K562 (cell line): ENCODE results near the gene TMEM151A. TPM values are rescaled to one million over a fixed set of nuclear protein-coding genes. Genes with fewer than 3 reads are reported as not detected.

Experiments used
- ATF1 ChIP-seq, 2 experiments: fragments of 450-650 bp in 1 of 2; IDR thresholded peaks; 2 replicates each; pipeline ENCODE4 v1.6.1; 2016; ENCODE audit warnings: missing compliant biosample characterization in 1 of 2, missing genetic modification characterization in 1 of 2
- CHD1 ChIP-seq: fragments of 200-600 bp; sonication (generic); IDR thresholded peaks from one replicate; pipeline ENCODE4 v1.6.1; 2012; ENCODE audit warnings: mild to moderate bottlenecking, moderate library complexity, low read length, inconsistent platforms
- CXXC5 ChIP-seq: fragments of 250-450 bp; sonication (Bioruptor Pico); IDR thresholded peaks from 2 replicates; pipeline ENCODE4 v1.8.0; 2022; ENCODE audit warnings: inconsistent platforms, mild to moderate bottlenecking, moderate library complexity
- ELF1 ChIP-seq: fragments of 200-800 bp; sonication (Bioruptor generic); IDR thresholded peaks from 2 replicates; pipeline ENCODE4 v1.6.1; 2016; ENCODE audit warnings: missing genetic modification characterization, missing compliant biosample characterization
- POU5F1 ChIP-seq: fragments of 150-350 bp; IDR thresholded peaks from 2 replicates; pipeline ENCODE4 v1.6.1; 2014; ENCODE audit warnings: borderline replicate concordance, low read length, low read depth, mild to moderate bottlenecking; ENCODE audit not compliant: partially characterized antibody
- PYGO2 ChIP-seq: fragments of 450-650 bp; IDR thresholded peaks from 2 replicates; pipeline ENCODE4 v1.6.1; 2016; ENCODE audit warnings: mild to moderate bottlenecking, missing genetic modification characterization, moderate library complexity, missing compliant biosample characterization
- RUNX1 ChIP-seq: sonication (generic); IDR thresholded peaks from 2 replicates; pipeline ENCODE4 v1.6.1; 2016; ENCODE audit warnings: antibody characterized with exemption, low read depth
- SMARCC2 ChIP-seq: fragments of 450-650 bp; IDR thresholded peaks from 2 replicates; pipeline ENCODE4 v1.6.1; 2017; ENCODE audit warnings: antibody characterized with exemption, moderate library complexity, mild to moderate bottlenecking, low read depth
- ZNF282 ChIP-seq: sonication (generic); formaldehyde crosslinking; IDR thresholded peaks from 2 replicates; pipeline ENCODE4 v1.8.1; 2023; ENCODE audit warnings: missing genetic modification reagents
- ZNF668 ChIP-seq: fragments of 250-450 bp; sonication (Bioruptor Pico); IDR thresholded peaks from 2 replicates; pipeline ENCODE4 v1.8.0; 2022; ENCODE audit warnings: mild to moderate bottlenecking, inconsistent platforms
- ZNF740 ChIP-seq, 3 experiments: fragments of 200-800 bp in 1 of 3; sonication (Bioruptor generic) in 1 of 3; sonication (generic) in 1 of 3; formaldehyde crosslinking in 1 of 3; IDR thresholded peaks; 2 replicates each; pipeline versions ENCODE4 v1.6.1 to v1.8.0; 2016 to 2022; ENCODE audit warnings: mild to moderate bottlenecking in 2 of 3, missing compliant biosample characterization in 2 of 3, missing genetic modification characterization in 2 of 3, missing genetic modification reagents in 1 of 3
- polyA plus RNA-seq, 8 experiments: library from polyadenylated mRNA; depleted of rRNA in 4 of 8; stranded (reverse) in 5 of 8; unstranded in 3 of 8; fragments of >200 nt; fragmentation: Nextera tagmentation in 2 of 8; fragmentation: Illumina TruSeq in 1 of 8; extraction: Ambion mirVana in 2 of 8; extraction: Trizol in 1 of 8; gene quantifications; 2 replicates each; pipeline versions ENCODE4 v1.2.1 to v1.2.3, GENCODE V29; 2011 to 2014; ENCODE audit warnings: inconsistent platforms in 1 of 8, missing spikeins in 1 of 8
- total RNA-seq, 7 experiments: library from RNA; depleted of rRNA in 6 of 7; stranded (reverse); fragments of >200 nt in 6 of 7; fragmentation: Illumina TruSeq in 2 of 7; extraction: Trizol in 2 of 7; gene quantifications; 2 replicates each; pipeline versions ENCODE4 v1.2.1 to v1.2.3, GENCODE V29; 2011 to 2021; ENCODE audit warnings: low replicate concordance in 1 of 7
- TF ChIP-seq, protein P1 (sequence below), 2 experiments: fragments of 250-450 bp in 1 of 2; fragments of 450-650 bp in 1 of 2; sonication (Bioruptor Pico) in 1 of 2; IDR thresholded peaks; 2 replicates each; pipeline versions ENCODE4 v1.6.1 to v1.8.0; 2016 to 2021; ENCODE audit warnings: mild to moderate bottlenecking in 2 of 2, moderate library complexity in 2 of 2, missing compliant biosample characterization in 1 of 2, missing genetic modification characterization in 1 of 2
- TF ChIP-seq, protein P2 (sequence below): fragments of 450-650 bp; IDR thresholded peaks from 2 replicates; pipeline ENCODE4 v1.6.1; 2018; ENCODE audit warnings: mild to moderate bottlenecking, low read depth; ENCODE audit not compliant: partially characterized antibody
- TF ChIP-seq, protein P3 (sequence below), 3 experiments: IDR thresholded peaks in 2 of 3; conservative IDR thresholded peaks in 1 of 3; 2 replicates each; pipeline ENCODE4 v1.5.1; 2011 to 2012; ENCODE audit warnings: low read length in 3 of 3, mild to moderate bottlenecking in 3 of 3, control low read depth in 2 of 3, improper control_type of control experiment in 1 of 3, inconsistent platforms in 1 of 3, low read depth in 1 of 3, mixed read lengths in 1 of 3, moderate library complexity in 1 of 3; ENCODE audit not compliant: insufficient read depth in 2 of 3
- TF ChIP-seq, protein P4 (sequence below): fragments of 250-450 bp; sonication (Bioruptor Pico); IDR thresholded peaks from 2 replicates; pipeline ENCODE4 v1.4.0; 2020; ENCODE audit warnings: mild to moderate bottlenecking, moderate library complexity, borderline replicate concordance

TMEM151A gene
- total and polyA plus RNA-seq, 9 of the 15 experiments (the other 6 are each of a cell fraction or from before 2014, with no cell fraction given) = not detected

DNA sequence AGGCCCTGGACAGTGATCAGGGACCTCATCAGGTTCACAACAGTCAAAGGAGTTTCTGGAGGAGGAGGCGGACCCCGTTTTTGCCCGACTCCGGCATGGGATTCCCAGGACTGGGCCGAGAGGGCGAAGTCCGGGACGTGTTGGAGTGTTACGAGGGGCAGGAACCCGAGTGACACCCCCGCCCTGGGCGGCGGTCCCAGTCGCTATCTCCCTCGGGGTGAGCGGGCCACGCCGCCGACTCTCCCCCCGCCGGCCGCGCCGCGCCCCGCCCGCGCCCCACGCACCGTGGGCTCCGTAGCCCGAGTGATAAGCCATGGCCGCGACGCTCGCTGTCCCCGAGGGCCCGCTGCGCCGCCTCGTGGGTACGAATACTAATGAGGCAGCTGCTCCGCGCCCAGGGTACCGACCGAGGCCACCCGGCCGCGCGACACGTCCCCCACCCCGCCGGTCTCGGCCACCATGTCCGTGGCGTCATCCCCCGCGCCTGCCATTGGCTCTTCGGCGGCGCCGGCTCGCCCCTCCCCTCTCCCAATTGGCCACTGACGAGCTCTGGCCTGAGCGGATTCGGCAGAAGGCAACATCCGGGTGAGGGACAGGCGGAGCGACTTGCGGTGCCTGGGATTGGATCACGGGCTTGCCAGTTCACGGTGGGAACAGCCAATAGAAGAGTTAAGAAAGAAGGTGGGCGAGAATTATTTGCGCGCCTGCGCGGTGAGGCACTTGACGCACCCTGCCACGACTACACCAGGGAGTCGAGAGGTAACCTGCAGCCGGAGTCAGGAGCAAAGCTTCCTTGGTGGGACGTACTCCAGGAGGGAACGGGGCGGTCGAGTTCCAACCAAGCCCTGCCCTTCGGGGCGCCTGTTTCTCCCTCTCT lies 2.8 kb upstream of the TMEM151A start, which contains the start of gene YIF1A (continued):
- TF ChIP-seq ZNF740 (CRISPR knock-in tag; IDR thresholded peaks at IDR 0.05) (peak; percentile 89), ZNF740 (tag; IDR thresholded peaks at IDR 0.05) (peak in 1 of 2 experiments; percentile 79; a peak in 1 of 4 replicates), ZNF668 (no peak), ATF1 (CRISPR knock-in tag; IDR thresholded peaks at IDR 0.05) (no peak), ATF1 (tag; IDR thresholded peaks at IDR 0.05) (peak; percentile 96), SMARCC2 (no peak), PYGO2 (tag) (no peak), RUNX1 (0 out of 2 replicates have a peak, but pooled peaks have one; percentile 31), ELF1 (tag) (peak; percentile 81), CHD1 (peak; percentile 71), ZNF282 (0 out of 2 replicates have a peak, but pooled peaks have one; percentile 49), POU5F1 (no peak), CXXC5 (CRISPR knock-in tag) (peak; percentile 84)
- TF ChIP-seq, protein P1, sequence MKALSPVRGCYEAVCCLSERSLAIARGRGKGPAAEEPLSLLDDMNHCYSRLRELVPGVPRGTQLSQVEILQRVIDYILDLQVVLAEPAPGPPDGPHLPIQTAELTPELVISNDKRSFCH (CRISPR knock-in tag; IDR thresholded peaks at IDR 0.05) = no peak
- TF ChIP-seq, protein P1 (tag; IDR thresholded peaks at IDR 0.05) = 0 out of 2 replicates have a peak, but pooled peaks have one; percentile 28
- TF ChIP-seq, protein P2, sequence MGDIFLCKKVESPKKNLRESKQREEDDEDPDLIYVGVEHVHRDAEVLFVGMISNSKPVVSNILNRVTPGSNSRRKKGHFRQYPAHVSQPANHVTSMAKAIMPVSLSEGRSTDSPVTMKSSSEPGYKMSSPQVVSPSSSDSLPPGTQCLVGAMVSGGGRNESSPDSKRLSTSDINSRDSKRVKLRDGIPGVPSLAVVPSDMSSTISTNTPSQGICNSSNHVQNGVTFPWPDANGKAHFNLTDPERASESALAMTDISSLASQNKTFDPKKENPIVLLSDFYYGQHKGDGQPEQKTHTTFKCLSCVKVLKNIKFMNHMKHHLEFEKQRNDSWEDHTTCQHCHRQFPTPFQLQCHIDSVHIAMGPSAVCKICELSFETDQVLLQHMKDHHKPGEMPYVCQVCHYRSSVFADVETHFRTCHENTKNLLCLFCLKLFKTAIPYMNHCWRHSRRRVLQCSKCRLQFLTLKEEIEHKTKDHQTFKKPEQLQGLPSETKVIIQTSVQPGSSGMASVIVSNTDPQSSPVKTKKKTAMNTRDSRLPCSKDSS = no peak
- TF ChIP-seq, protein P3, sequence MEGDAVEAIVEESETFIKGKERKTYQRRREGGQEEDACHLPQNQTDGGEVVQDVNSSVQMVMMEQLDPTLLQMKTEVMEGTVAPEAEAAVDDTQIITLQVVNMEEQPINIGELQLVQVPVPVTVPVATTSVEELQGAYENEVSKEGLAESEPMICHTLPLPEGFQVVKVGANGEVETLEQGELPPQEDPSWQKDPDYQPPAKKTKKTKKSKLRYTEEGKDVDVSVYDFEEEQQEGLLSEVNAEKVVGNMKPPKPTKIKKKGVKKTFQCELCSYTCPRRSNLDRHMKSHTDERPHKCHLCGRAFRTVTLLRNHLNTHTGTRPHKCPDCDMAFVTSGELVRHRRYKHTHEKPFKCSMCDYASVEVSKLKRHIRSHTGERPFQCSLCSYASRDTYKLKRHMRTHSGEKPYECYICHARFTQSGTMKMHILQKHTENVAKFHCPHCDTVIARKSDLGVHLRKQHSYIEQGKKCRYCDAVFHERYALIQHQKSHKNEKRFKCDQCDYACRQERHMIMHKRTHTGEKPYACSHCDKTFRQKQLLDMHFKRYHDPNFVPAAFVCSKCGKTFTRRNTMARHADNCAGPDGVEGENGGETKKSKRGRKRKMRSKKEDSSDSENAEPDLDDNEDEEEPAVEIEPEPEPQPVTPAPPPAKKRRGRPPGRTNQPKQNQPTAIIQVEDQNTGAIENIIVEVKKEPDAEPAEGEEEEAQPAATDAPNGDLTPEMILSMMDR (IDR thresholded peaks at IDR 0.05 in 2 of 3, conservative IDR thresholded peaks at IDR 0.05 in 1 of 3; ENCODE audit: insufficient read depth in 2 of 3, low read depth in 1 of 3, low read length in 3 of 3) = peak in 2 of 3 experiments; percentile 30 to 39; a peak in 4 of 6 replicates
- TF ChIP-seq, protein P4, sequence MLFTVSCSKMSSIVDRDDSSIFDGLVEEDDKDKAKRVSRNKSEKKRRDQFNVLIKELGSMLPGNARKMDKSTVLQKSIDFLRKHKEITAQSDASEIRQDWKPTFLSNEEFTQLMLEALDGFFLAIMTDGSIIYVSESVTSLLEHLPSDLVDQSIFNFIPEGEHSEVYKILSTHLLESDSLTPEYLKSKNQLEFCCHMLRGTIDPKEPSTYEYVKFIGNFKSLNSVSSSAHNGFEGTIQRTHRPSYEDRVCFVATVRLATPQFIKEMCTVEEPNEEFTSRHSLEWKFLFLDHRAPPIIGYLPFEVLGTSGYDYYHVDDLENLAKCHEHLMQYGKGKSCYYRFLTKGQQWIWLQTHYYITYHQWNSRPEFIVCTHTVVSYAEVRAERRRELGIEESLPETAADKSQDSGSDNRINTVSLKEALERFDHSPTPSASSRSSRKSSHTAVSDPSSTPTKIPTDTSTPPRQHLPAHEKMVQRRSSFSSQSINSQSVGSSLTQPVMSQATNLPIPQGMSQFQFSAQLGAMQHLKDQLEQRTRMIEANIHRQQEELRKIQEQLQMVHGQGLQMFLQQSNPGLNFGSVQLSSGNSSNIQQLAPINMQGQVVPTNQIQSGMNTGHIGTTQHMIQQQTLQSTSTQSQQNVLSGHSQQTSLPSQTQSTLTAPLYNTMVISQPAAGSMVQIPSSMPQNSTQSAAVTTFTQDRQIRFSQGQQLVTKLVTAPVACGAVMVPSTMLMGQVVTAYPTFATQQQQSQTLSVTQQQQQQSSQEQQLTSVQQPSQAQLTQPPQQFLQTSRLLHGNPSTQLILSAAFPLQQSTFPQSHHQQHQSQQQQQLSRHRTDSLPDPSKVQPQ (CRISPR knock-in tag) = no peak
